Superior temporal gyrus (tissue), 1 donor: Measurements from ENCODE around the gene BAX.

Experiments used
- DNase-seq: peaks from one replicate; pipeline ENCODE4 v3.0.0-alpha.2; 2016; ENCODE audit errors: extremely low spot score

The BAX gene

DNA sequence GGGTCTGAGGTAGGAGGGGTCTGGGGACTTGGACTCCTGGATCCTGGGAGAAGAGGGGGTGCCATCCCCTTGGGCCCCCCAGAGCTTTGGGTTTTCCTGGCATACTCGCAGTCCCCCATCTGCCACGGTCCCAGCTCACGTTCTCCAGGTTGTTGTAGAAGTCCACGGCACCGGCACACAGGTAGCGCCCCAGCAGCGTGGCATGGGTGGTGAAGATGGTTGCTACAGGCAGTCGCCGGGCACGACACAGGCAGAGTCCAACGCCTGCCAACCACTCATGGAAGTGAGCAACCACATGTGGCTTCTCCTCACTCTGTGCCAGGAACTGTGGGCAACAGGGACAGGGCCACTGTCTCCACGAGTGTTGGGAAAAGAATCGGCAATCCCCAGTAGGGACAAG, 31.0 kb downstream of the BAX start:
- no peak for DNase-seq

DNA sequence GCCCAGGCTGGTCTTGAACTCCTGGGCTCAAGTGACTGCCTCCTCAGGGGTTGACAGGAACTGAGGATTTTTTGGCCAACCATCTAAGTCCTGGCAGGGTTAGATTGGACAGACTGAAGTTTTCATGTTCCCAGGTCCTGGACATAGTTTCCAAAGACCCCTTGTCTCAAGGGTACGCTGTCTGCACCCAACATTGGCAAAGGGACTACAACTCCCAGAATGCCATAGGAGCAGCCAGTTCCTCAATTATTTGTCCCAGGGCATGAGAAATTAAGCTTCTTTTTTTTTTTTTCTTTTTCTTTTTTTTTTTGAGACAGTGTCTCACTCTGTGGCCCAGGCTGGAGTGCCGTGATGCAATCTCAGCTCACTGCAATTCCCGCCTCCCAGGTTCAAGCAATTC, 31.5 kb downstream of the BAX start:
- DNase-seq: no peak

DNA sequence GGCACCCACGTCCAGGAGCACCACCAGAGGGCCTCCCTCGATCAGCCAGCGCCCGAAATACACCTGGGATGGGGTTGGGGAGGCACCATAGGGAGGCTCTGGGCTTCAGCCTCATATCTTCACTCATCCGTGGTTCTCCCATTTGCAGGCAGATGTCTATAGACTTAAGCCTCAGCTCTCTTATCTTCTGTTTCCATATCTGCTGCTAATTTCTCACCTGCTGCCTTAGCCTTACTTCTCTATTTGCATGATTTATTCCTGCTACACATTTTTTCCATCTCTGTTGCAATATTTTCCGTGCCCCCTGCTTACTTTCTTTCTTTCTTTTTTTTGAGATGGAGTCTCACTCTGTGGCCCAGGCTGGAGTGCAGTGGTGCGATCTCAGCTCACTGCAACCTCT, 32.6 kb downstream of the BAX start:
- no peak for DNase-seq

DNA sequence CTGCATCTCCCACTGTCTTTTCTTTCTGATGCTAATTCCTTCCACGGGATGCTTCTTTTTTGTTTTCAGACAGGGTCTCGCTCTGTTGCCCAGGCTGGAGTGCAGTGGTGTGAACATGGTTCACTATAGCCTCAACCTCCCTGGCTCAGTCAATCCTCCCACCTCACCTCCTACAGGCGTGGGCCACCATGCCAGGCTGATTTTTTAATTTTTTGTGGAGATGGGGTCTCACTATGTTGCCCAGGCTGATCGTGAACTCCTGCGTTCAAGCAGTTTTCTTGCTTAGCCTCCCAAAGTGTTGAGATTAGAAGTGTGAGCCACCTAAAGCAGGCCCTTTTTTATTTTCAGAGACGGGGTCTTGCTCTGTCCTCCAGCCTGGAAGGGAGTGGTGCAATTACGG, 33.6 kb downstream of the BAX start:
- no peak for DNase-seq

DNA sequence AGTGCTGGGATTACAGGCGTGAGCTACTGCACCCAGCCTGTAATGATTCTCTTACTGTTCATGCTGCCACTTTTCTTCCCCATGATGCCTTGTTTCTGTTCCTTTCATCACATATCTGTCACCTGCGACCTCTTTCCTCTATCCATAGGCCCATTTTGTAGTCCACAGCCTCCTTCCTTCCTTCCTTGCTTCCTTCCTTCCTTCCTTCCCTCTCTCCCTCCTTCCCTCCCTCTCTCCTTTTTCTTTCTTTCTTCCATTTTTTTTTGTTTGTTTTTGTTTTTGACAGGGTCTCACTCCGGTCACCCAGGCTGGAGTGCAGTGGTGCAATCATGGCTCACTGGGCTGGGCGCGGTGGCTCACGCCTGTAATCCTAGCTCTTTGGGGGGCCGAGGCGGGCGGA, 34.2 kb downstream of the BAX start:
- DNase-seq: no peak

DNA sequence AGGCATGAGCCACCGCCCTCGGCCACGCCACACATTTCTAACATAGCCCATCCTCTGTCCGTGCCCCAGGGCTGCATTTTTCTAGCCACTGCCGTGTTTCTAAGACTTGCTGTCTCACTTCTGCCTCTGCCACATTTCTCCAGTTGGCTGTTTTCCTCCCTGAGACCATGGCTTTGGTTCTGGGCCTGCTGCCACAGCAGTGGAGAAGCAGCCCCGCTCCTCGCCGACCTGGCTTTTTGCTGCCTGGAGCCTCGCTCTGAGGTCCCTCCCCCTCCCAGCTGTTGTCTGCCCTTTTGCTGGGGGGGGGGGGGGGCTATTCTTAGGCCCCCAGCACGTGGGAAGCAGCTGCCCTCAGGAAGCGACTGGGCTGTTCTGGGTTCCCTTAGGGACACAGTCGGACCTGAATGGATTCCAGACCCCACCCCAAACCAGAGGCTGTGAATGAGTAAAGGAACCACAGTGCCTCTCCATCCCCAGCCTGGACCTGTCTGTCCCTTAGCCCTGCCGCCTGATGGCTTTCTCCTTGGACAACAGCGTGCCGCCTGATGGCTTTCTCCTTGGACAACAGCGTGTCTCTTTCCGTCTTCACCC, 35.1 kb downstream of the BAX start:
- DNase-seq: no peak

DNA sequence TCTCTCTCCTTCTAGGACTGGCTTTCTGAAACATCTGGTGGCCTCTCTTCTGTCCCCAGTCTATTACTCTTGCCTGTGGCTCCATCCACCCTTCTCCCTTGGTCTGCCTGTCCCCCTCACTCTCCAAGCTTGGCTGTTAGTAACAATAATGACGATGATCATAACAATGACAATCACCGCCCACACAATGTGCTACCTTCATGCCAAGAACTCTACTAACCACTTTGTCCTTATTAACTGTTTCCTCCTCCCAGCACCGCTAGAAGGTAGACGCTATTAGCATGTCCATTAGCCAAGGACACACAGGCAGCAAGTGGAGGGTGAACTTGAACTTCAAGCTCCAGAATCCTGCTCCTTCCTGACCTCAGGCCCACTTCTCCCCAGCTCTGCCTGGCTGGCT, 35.7 kb downstream of the BAX start:
- no peak for DNase-seq

DNA sequence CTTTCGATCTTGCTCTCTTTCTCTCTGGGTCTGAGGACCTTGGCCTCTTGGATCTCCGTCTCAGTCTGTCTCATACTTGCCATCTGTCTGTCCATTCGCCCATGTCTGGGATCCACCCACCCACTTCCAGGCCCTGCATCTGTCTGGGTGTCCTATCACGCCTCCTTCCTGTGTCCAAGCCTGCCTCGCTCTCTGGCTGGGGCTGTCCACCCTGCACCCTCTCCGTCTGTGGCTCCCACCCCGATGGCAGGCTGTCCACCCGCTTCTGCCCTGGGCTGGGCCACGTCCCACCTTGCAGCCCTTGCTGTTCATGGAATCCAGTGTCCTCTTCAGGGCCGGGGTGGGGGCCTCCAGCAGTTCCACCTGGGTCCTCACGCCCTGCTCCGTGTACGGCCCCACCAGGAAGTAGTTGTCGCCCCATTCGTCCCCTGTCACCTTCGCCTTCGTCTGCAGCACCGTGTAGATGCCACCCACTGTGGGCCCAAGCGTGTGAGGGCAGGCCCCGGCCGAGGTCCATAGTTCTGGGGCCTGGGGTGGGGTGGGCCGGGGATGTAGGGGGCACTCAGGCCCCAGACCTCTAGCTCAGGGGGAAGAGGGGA, 36.4 kb downstream of the BAX start:
- DNase-seq: no peak

DNA sequence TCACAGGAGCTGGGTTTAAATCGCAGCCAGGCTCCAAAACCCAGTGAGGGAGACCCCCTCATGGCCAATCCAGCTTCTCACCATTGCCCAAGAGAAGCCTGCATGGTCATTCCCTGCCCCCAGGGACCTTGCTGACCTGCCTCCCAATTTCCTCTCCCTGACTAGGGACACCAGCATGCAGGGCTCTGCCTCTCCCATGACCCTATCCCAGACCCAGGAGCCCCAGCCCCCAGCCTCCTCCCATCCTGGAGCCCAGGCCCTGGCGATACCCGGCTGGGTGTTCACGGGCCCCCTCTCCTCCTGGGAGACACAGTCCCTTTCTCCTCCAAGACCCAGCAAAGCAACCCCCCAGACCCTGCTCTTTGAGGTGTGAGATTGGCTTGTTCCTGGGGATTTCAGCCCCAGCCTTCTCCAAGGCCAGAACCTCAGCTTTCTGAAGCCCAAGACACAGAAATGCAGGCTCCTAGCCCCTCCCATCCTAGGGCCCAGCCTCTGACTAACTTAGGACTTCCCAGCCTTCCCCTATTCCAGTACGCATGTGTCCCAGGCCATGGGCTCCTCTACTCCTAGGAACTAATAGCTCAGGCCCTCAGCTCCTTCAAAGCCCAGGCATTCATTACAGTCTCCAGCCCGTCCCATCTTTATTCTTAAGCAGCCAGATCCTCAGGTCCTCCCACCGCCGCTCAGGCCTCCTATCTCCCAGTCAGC, 37.4 kb downstream of the BAX start:
- peak; percentile 15 for DNase-seq

DNA sequence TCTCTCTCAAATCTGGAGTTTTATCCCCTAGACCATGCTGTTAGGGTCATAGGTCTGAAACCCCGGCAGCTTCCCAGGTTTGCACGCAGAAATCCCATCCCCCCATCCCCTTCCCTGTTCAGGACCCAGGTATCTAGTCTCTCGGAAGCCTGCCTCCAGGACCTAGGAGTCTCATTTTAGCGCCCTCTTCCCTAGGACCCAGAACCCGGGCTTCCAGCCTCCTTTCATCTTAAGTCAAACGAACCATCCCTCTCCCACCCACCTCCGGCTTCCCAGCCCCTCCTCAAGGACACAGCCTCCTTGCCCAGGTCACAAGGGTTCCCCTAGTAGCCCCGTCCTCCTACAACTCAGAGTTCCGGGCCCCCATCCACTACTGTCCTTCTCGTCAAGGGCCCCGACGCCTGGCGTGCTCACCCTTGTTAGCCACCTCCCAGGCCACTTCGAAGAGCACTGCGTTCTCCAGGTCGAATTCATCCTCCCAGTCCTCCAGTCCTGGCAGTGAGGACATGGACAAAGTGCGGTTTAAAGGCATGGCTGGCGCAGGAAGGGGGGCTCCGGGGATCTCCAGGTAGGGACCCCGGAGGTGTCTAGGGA, 38.0 kb downstream of the BAX start:
- peak; percentile 25 for DNase-seq

DNA sequence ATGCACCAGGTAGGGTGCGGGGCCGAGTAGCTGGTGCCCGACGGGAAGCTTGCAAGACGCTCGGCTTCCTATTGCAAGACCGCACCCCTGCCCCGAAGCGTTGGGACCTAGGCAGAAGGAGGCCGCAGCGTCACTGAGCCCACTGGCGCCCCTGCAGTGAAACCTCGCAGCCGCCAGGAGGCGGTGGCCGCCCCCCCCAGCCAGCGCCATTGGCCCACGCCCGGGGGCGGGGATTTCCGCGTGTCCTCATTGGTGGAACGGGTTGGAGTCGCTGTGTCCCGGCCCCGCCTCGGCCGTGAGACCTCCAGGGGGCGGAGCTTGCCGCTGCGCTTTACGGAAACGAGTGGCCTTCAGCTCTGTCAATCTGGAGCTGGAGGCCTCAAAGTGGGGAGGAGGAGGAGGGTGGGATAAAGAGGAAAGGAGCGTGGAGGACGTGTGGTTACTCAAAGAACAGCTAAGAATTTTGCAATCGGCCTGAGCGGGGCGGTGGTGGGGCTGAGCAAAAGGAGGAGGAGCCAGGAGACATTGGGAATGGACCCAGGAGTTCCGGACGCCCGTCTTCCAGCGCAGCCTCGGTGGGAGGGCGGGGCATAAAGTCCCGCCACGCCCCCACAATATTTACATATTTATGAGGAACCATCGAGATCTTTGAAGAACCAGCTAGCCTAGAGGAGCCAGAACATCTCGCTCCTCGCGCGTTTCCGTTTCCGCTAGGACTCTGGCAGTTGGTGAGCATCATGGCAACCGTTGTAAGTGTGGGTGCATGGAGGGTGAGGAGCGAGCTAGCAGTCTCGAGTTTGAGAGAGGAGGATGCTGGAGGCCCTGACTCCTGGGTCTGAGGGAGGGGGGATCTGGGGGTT, 38.7 kb downstream of the BAX start, which contains the start of the genes GYS1 and RUVBL2:
Gene GYS1 (minus strand): TSS at position 135 of the 860 bp plus-strand sequence. CDS start 197 bp downstream, outside the sequence.
Gene RUVBL2 (plus strand): TSS at position 713 of the 860 bp plus-strand sequence. CDS start 25 bp downstream, at position 738.
- DNase-seq: peak; percentile 100

DNA sequence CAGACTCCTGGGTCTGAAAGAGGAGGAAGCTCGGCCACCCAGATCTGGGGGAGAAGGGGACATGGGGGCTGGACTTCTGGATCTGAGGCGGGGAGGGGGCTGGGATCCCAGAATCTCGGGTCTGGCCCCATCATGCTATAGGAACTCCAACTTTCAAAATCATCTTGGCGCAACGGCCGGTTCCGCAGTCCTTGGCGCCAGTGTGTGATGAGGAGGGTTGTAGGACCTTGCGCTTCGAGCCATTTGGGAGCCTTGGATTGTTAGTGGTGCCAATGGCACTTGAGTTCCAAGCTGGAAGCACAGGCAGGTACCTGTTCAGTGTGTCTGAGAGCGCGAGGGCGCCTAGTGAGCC, 39.3 kb downstream of the BAX start:
- peak; percentile 12 for DNase-seq

DNA sequence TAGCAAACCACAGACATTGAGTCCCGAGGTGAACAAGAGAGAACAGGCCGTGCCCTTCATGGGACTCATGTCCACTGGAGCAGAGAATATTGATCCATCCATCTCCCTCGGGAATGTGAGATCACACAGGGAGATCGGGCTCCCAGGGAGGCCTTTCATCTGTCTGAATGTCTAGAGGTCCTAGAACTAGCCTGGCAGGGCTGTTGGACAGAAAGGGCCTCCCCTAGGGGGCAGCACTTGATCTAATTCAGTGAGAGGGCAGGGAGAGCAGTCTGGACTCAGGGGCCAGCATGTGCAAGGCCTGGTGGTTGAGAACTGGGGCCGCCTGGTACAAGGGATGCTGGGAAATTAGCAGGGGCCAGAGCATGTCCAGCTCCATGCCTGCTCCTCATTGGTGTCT, 43.3 kb downstream of the BAX start:
- no peak for DNase-seq

DNA sequence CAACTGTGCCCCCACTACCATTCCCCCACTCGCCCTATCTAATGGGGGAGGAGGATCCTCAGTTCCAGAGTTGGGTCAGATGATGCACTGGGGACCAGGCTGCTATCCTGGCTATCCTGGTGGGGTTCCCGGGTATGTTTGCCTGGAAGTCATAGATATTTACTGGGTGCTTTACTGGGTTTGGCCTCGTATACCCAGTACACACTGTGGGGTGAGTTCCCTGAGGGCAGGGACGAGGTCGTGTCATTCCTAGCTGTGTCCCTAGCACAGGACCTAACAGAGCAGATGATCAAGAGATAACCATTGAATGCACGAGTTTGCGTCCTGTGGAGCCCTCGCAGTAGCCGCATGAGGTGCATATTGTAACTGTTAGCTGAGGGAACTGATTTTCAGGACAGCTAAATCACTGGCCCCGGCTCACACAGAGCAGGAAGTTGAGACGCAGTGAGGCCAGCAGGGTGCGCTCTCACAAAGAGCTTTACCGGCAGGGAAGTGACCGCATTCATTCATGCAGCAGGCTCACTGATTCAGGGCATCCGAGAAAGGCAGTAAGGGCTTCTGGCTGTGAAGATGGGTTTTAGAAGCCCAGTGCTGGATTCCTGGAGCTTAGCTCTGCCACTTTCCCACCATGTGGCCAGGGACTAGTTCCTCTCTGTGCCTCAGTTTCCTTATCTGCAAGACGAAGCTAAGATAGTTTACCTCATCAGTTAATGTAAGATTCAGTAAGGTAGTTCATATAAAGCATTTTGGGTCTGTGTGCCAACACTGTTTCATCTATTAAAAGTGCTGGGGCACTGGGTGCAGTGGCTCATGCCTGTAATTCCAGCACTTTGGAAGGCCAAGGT, 45.0 kb downstream of the BAX start:
- DNase-seq: peak; percentile 22

DNA sequence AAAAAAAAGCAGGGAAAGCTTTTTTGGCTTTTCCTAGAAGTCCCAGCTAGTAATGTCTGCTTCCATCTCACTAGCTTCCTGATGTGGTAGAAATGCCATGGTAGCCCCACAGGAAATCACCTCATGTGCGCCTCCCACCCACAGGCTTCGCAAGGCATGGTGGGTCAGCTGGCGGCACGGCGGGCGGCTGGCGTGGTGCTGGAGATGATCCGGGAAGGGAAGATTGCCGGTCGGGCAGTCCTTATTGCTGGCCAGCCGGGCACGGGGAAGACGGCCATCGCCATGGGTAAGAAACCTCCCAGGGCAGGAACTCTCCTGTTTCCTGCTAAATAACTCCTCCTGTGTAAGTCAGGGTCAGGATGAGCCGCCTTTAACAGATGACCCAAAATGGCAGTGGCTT, 49.5 kb downstream of the BAX start:
- DNase-seq: no peak

DNA sequence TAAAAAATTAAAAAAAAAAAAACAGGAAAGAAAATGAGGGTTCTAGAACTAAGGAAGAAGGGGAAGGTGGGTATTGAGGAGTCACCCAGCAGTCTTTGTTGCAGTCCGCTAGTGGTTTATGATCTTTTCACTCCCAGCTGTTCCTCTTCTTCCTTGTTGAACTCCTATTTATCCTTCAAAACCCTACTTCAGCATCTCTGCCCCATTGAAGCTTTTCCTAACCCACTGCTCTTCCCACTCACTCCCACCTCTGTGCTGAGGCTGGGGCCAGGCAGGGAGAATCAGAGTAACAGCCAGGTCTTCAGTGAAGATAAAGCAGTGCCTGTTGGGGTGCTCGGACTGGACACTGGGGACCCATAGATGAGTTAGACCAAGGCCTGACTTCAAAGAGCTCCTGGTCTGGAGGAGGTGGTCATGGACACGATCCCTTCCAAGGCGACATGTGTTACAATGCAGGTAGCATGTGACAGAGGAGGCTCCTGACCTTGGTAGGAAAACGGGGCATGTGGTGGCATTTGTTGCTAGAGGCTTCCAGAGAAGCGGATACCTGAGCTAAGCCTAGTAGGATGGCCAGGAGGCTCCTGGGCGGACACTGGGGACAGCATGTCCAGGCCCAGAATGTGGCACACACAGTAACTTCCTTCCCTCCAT, 50.4 kb downstream of the BAX start:
- DNase-seq: no peak

DNA sequence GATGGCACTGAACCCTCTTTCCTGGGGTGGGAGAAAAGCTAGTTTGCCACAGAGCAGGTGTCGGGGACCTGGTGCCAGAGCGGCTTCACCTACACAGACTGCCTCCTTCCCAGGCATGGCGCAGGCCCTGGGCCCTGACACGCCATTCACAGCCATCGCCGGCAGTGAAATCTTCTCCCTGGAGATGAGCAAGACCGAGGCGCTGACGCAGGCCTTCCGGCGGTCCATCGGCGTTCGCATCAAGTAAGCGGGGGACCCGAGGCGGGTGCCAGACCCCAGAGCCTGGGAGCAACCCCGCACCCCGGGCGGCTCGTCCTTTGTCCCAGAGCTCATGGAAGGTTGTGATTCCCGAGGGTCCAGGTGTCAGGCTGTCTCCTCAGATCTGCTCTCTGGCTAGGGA, 52.2 kb downstream of the BAX start:
- DNase-seq: no peak

DNA sequence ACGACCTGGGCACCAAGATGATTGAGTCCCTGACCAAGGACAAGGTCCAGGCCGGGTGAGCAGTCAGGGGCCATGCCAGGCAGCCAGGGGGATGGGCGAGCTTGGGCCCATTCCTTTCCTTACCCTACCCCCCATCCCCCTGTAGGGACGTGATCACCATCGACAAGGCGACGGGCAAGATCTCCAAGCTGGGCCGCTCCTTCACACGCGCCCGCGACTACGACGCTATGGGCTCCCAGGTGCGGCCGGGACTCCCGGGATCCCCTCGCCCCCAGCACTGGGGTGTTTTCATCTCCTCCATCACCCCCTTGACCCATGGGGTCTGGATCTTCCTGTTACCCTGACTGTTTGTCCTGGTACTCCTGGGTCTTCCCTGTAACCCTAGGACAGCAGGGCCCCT, 55.2 kb downstream of the BAX start:
- DNase-seq: no peak

DNA sequence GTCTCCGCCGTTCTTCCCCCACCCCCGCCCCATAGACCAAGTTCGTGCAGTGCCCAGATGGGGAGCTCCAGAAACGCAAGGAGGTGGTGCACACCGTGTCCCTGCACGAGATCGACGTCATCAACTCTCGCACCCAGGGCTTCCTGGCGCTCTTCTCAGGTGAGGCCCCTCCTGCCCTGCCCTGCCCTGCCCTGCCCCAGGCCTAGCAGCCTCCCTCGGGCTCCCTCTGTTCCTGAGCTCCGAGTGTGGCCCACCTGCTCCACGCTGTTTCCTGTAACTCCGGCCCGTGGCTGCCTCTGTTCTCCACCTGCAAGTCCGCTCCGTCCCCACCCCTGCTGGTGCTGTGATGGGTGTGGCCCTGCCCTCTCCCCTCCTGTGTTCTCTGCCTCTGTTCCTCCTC, 55.8 kb downstream of the BAX start:
- no peak for DNase-seq

DNA sequence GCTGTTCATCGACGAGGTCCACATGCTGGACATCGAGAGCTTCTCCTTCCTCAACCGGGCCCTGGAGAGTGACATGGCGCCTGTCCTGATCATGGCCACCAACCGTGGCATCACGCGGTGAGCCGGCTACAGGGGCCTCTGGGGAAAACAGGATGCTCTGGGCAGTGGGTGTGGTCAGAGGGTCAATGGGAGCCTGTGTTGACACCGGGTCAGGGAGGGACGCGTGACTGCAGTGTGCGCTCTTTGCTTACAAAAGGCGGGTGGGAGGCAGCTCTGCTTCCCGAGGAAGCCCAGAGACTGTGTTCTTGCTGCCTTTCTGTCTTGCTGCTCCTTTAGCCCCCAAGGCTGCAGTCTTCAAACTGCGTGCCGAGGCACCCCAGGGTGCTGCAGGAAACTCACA, 56.5 kb downstream of the BAX start:
- DNase-seq: no peak
